ENCODE measurements around the gene HTT.

Gene HTT

DNA sequence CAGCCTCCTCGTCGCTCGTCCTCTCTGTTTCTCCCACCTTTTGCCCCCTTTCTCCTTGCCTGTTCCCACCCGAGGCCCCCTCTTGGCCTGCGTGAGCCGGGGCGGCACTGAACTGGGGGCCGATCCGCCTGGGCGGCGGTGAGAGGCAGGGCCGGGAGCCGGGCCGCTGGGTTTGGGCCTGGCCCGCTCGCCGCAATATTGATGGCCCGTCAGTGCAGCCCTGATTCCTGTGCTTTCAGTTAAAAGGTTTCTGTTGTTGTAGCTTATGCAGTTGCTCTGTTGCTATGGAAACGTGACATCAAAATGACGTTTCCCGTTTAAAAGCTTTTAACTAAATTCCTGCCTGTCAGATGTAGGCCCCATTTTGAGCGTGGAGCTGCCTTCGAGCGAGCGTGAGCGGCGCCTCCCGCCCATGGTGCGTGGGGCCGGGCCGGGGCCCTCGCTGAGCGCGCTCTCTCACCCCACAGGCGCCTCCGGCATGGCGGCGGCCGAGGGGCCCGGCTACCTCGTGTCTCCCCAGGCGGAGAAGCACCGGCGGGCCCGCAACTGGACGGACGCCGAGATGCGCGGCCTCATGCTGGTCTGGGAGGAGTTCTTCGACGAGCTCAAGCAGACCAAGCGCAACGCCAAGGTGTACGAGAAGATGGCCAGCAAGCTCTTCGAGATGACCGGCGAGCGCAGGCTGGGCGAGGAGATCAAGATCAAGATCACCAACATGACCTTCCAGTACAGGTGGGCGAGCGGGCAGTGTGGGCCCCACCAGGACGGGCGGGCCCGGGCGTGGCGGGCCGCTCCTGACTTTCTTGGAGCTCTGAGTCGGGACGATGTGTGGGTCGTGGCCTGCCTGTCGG, 174.6 kb downstream of the HTT start, which contains the start of gene MSANTD1:
MSANTD1 (plus strand) TSS at position 349 of the 851 bp plus-strand sequence; CDS start at position 413, 64 bp downstream.
- no peak for DNase-seq (ENCODE audit: low read depth, low spot score)

DNA sequence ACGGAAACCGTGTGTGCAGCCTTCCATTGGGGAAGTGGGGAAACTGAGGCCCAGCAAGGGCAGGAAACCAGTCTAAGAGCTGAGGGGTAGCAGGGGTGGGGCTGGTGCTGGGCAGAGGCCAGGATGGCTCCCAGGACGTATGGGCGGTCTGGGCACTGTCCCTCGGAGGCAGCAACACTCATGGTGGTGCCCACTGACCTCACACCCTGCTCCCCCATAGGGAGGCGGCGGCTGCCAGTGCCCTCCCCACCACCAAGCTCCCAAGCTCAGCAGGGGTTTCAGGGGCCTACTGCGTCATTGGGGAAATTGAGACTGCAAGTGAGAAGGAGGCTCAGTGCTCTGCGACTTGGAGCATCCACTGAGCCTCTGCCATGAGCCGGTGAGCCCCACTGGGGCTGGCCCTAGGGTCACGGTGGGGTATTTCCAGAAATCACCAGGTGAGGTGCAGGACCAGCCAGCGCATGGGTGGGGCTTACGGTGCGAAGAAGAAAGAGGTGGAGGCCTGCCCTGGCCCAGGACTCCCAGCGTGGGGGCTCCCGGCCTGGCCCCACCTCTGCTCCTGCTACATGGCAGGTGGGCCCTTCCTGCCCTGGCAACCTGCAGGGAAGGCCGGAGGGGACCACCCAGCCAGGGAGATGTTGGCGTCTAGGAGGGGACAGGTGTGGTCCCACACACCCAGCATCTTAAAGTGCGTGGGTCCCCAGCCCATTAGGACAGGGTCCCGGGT, 175.4 kb downstream of the HTT start:
- no peak for DNase-seq (ENCODE audit: low read depth, low spot score)

DNA sequence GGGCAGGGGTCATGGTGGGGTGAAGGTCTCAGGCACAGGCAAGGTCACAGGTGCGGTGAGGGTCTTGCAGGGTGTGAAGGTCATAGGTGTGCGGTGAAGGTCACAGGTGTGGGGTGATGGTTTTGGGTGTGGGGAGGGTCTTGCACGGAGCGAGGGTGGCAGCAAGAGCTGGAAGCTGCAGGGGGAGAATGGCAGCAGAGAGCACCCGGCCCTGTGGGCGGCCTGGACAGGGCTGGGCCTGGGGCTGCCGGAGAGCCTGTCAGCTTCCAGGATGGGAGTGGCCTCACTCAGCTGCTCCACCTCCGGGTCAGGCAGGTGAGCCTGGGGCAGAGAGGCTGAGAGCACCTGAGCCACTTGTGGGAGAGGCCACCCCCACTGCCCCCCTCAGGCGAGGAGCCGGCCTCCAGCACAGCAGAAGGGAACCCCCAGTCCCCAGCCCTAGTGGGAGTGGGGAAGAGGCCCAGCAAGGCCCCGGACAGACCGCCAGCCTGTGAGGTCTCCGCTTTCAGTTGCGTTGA, 176.0 kb downstream of the HTT start:
- DNase-seq (ENCODE audit: low read depth, low spot score), result no peak

DNA sequence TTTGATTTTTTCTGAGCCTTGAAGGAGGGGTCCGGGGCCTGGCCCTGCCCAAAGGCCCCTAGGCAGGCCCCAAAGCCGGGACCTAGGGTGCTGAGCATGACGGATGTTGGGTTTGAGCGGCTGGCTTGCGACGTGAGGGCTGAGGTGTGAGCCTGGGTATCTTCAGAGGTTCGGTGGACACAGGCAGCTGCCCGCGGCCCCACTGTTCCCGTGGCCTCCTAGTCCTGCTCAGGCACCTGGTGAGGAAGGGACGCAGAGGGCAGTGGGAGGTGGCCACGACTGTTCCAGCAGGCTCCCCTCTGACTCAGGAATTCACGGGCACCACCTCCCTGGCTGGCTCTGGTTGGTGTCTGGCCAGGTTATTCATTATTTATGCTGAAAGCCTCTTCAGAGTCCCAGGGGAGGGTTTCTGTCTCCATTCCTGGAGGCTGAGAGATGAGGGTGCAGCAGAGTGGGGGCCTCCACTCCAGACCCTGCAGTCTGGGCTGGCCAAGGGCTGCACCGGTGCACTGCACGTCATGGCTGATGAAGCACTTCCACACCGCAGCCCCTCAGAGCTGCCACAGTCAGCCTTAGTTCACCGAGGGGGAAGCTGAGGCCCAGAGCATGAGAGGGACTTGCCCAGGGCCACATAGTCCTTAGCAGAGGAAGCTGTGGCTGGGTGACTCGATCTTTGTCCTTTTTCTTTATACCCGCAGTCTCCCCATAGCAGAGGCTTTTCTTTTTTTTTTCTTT, 176.6 kb downstream of the HTT start:
- DNase-seq (ENCODE audit: low read depth, low spot score), result no peak

DNA sequence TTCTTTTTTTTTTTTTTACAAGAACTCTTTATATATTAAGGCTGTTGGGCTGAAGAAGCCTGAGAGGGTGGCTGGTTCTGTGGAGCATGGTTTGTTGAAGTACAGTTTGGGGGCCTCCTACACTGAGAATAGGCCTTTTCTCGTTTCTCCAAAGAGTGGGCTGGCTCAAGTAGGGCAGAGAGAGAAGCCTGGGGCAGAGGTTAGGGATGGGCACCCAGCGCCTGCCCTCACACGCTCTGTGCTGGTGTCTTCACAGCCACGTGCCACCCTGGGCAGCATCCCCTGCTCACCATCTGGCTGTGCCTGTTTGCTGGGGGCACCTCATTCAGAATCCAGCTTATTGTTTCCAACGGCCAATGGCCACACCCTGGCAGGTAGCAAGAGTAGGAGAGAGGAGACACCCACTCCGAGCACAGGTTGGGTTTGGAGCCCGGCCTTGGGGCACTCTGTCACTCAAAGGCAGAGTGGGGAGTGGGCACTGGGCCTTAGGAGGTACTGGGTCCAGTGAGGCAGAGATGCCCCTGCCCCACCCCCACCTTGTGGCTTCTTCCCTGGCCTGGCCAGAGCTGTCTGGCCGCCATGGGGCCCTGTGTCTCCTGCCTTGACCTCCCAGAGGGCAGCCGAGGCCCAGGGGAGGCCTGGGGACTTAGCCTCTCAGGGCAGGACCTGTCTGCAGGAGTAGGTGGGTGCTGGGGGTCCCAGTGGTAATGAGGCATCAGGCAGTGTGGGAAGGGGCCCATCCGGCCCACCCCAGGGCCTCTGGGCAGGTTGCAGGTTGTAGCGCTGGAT, 177.4 kb downstream of the HTT start:
- DNase-seq (ENCODE audit: low read depth, low spot score), result no peak

DNA sequence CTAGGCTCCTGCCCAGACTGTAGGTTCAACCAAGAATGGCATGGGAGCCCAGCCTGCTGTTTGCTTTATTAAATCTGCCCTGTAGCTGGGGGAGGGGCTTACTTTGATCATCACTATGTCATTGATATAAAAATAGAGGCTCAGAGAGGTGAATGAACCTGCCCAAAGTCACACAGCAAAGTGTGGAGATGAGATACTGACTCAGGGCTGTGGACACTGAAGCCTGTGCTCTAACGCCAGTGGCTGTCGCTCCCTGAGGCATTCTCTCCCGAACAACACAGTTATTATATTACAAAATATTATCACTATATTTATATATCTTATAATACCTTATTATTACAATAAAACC, 178.0 kb downstream of the HTT start:
- DNase-seq (ENCODE audit: low read depth, low spot score), result no peak

DNA sequence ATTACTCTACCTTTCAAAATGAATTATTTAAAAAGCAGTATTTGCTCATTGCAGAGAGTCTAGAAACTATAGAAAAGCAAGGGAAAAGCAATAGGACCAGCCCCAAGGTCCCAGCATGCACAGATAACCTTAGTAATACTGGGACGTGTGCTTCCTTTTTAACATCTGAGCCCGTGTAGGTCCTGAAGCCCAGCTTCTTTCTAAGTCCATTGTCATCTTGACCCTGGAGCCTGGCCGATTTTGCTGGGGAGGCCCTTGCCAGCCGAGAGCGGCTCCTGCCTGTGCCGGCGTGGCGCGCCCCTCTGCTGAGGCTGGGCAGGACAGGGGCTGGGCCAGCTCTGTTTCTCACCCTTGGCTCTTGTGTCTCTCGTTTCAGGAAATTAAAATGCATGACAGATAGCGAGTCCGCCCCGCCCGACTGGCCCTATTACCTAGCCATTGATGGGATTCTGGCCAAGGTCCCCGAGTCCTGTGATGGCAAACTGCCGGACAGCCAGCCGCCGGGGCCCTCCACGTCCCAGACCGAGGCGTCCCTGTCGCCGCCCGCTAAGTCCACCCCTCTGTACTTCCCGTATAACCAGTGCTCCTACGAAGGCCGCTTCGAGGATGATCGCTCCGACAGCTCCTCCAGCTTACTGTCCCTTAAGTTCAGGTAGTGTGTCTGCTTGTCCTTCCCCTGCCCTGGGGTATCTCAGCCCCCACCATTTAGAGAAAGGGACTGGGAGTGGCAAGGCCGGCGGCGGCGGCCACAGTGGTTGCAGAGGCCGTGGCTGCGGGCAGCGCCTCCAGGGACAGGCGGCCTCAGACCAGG, 178.6 kb downstream of the HTT start:
- no peak for DNase-seq (ENCODE audit: low read depth, low spot score)

DNA sequence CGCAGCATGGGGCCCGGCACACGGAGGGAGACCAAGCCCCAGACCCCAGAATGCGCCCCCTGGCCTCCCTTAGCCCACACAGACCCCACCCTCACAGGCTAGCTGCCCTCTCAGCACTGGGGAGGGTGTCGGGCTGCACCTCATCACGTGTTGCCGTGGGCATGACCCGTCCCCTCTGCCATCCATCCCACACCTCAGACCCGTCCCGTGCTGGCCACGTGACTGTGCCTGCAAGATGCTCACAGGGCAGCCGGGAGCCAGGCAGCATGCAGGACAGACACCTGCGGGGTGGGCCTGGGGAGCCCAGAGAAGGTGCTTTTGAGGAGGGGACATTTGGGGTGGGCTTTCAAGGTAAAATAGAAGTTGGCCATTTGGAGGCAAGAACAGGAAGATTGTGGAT, 179.3 kb downstream of the HTT start:
- no peak for DNase-seq (ENCODE audit: low read depth, low spot score)

DNA sequence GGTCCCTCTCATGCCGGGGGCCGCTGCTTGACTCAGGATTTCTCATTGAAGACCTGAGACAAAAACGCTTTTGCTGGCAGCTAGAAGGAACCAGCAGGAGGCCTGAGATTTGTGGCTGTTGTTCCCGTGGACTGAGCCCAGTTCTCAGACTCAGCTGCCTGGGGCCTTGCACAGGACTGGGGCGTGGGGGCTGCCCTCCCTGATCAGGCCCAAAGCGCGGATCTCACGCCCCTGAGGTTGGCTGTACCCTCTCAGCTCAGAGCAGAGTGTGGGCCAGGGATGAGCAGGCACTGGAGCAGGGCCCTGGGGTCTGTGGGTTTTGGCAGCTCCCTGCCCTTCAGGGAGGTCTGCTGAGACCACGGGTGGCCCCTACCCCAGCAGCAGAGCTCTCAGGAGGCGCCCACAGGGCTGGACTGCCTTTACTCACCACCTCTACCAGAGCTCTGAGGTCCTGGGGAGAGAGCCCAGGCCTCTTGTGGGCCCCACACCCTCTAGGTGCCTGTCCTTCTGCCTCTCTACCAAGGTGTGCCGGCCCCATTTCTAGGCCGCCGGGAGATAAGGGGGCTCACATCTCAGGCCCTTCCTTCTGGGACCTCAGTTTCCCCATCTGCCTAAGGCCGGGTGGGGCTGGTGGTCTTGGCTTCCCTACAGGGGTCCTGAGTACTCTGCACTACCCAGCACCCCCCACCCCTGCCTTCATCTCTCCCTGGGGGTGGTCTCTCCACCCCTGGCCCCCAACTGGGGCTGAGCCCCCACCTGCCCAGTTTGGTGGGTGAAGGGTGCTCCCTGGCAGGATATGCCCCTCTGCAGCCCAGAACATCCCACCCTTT, 180.0 kb downstream of the HTT start:
- DNase-seq (ENCODE audit: low read depth, low spot score), result no peak

DNA sequence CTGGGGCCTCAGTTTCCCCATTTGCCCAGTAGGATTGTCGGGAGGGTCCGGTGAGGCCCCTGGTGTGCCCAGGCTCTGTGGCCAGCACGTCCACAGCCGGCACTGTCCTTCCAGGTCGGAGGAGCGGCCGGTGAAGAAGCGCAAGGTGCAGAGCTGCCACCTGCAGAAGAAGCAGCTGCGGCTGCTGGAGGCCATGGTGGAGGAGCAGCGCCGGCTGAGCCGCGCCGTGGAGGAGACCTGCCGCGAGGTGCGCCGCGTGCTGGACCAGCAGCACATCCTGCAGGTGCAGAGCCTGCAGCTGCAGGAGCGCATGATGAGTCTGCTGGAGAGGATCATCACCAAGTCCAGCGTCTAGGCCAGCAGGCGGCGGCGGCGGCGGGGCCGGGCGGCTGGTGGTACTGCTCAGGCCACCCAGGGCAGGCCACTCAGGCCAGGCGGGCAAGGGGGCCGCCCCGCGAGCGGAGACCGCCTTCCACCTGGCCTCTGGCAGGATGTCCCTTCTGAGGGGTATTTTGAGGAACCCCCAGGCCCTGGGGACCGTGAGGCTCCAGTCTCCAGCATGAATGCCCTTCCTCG, 181.2 kb downstream of the HTT start:
- DNase-seq (ENCODE audit: low read depth, low spot score), result no peak

DNA sequence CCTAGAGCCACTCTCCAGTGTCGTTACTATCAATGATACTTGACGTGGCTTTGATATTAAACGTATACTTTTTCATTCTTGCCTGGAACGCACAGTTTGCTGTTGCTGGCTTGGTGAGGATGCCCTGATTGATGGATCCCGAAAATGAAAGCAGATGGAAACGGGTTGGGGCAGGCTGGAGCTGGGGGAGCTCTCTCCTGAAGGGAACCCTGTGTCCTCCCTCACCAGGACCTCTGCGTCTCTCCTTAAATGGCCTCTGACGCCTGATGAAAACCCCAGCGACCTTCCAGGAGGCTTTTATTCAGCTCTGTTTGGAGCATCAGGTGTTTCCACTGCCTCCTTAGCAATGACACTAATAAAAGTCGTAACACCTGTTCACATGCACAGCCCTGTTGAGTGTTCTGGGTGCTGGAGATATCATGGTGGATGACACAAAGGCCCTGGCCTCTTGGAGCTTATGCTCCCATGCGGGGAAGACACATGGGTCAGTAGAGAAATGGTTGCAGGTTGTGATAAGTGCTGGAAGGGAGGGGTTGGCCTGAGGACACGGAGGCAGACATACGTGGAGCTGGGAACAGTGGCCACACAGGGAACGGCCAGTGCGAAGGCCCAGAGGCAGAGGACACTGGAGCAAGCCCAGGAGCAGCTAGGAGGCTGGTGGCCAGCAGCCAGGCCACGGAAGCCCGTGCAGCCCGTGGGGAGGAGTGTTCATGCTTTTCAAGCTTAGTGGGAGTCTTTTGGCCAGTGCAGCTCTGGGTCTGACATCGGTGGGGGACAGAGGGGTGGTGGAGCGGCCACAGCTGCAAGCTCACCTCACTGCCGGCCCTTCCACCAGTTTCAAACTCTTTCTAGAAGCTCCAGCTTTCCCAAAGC, 182.0 kb downstream of the HTT start:
- no peak for DNase-seq (ENCODE audit: low read depth, low spot score)

DNA sequence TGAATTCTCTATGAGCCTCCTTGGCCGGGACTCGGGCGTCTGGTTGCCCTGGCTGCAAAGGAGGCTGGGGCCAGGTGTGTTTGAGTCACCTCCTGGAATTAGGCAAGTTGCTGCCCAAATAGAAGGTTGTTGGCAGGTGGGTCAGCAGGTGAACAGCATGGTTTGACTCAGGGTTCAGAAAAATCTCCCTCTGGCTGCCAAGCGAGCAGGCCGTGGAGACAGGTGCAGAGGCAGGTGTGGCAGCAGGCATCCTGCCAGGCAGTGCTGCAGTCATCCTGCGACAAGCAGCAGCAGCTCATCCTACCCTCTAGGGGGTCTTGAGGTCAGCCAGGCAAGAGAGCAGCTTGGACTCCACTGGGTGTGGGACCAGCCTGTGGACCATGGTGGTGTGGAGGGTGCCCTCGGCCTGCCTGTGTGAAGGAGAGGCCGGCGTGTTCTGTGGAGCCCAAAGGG, 182.6 kb downstream of the HTT start:
- DNase-seq (ENCODE audit: low read depth, low spot score), result no peak

DNA sequence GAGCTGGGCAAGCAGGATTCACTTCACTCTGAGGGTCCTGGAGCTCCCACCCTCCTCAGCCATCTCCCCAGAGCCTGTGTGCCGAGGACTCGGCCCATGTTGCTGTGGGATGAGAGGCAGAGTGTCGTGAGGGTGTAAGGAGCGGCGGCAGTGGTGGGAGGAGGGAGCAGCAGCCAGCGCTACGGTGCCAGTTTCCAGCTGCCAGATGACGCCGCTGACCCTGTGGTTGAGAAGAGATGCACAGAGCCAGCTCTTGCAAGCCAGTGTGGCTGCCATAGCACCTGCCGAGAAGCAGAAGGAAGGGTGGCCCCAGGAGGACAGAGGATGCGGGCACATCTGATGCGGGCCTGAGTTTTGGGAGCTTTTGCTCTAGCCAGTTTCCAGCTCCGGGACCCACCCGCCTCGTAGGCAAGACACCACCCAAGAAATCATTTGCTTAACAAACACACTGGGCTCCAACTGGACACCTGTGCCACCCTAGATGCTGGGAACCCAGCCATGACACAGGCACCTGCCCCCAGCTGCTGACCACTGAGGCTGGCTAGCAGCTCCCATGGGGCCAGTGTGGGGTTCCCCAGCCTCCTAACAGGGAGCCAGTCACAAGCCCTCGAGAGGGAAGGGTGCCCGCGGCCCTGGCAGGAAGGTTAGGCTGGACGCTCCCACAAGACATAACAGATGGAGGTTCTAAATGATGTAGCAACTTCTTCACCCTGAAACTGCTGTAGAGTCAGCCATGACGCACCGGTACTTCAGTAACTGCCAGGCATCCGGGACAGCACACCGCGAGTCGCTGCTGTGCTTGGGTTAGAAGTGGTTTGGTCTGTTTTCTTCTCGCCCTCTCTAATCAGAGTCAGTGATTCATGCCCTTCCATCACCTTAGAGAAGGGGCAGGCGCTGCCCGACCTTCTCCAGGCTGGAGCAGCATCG, 183.3 kb downstream of the HTT start:
- no peak for DNase-seq (ENCODE audit: low read depth, low spot score)

DNA sequence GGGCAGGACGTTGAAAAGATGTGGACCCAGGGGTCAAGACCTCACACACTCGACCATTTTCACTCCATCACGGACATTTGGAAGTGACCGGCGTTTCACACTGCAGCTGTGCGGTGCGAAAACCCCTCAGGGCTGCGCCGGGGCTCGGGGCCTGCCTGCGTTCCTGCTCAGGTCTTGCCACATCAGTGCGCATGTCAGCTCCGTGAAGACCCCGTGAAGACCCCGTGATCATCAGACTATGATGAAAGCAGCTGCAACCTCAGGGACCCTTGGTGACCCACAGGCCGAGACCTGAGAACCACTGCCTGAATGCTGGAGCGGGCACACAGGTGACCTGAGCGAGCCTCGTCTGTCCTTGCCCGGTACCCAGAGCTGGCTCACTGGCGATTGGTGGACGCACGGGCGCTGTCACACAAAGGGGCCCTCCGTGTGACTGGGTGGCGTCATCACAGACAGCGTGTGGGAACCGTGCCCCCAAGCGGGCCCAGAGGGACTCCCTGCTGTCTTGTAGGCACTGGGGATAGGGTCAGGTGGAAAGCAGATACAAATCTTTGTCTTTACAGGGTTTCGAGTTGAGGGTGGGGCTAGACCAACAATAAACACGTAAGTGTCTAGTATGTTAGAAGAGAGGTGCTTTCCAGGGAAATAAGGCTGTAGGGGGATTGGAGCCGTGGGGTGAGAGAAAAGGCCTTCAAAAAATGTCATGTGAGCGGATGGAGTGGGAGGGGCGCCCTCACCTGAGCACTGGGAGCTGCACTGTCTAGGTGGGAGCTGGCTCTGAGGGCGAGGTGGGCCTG, 187.1 kb downstream of the HTT start:
- DNase-seq (ENCODE audit: low read depth, low spot score), result no peak

DNA sequence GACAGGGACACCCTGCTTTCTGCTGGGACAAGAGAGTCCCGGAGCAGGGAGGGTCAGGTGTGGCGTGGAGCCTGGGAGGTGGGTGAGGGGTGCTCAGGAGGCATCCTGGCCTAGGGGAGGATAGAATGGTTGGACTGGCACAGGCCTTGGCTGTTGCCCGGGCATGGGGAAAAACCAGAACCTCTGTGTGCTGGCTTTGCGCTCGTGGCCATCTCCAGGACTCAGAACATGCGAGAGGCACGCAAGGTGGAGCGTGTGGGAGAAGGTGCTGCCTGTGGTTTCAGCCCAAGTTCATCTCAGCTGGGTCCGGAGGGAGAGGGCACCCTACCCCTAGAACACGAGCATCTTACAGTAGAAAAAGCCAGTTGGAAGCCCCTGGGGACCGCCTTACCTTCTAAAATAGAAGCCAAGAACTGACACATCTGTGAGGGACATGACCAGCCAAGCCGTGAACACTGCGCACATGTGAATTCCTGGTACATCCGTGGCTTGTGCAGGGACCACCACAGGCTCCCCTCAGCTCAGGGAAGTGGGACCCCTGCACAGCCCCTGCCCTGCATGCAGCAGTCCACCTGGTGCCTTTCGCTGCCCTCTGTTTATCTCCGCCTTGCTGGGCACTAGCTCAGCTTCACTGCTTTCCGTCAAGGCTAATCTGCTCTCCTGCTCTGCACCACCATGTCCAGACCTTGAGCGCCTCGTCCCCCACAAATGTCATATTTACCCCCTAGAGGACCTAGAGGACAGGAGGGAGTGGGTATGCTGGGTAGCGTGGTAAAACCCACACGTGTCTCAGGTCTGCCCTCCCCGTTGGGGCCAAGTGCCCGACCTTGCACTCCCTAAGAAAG, 187.9 kb downstream of the HTT start:
- no peak for DNase-seq (ENCODE audit: low read depth, low spot score)

All from activated naive CD8-positive, alpha-beta T cell treated with anti-CD3 and anti-CD28 coated beads, Interleukin-2, amount 50 U/mL, for 16 hours (primary cell).